GM12878 (cell line): ENCODE results near the gene ACYP1. TPM values are rescaled to one million over a fixed set of nuclear protein-coding genes. Genes with fewer than 3 reads are reported as not detected.

Experiments
- ATAC-seq: fragments of 200-7000 bp; cut with Tn5 transposase; 3 replicates; pipeline ENCODE4 v1.9.1; 2020; ENCODE audit warnings: mild to moderate bottlenecking, moderate library complexity
- BruUV-seq: library from RNA; stranded (reverse); fragments of 400-500 nt; replicated peaks from 2 replicates; lab custom pipeline; 2021; lab: Mats Ljungman, UMichigan
- CTCF ChIA-PET: fragments of 300-600 bp; sonication (Branson Sonifier 250); formaldehyde crosslinking; extraction: SDS; loops from one replicate; lab custom pipeline; 2021; ENCODE audit warnings: inconsistent platforms; lab: Yijun Ruan, JAX
- POLR2A ChIA-PET: fragments of 350-600 bp; formaldehyde crosslinking; extraction: SDS; loops from one replicate; lab custom pipeline; 2021; ENCODE audit warnings: inconsistent platforms; lab: Charles Lee
- RAD21 ChIA-PET: fragments of 300-600 bp; sonication (Branson Sonifier 250); formaldehyde crosslinking; loops from one replicate; lab custom pipeline; 2023; ENCODE audit warnings: antibody characterized with exemption; ENCODE audit not compliant: unreplicated experiment; lab: Charles Lee
- SMC1A ChIA-PET: fragments of 300-600 bp; sonication (Branson Sonifier 250); formaldehyde crosslinking; loops from one replicate; lab custom pipeline; 2023; ENCODE audit not compliant: unreplicated experiment, uncharacterized antibody; lab: Charles Lee
- DNase-seq: peaks from one replicate; pipeline ENCODE4 v3.0.0-alpha.2; 2011; ENCODE audit warnings: low read depth, low spot score
- FAIRE-seq: peaks from 3 replicates; lab custom pipeline; 2011; peaks lifted over from hg19 to GRCh38; lab: Jason Lieb, UNC
- H2AFZ ChIP-seq: 2 replicates; pipeline ENCODE4 v1.6.0; 2011; ENCODE audit warnings: low read depth, low read length, control low read depth; ENCODE audit not compliant: control insufficient read depth
- H3K27ac ChIP-seq: 2 replicates; pipeline ENCODE4 v1.5.1; 2011; ENCODE audit warnings: control low read depth; ENCODE audit not compliant: control insufficient read depth, insufficient read depth
- H3K27me3 ChIP-seq, 2 experiments: replicated peaks in 1 of 2; 2 replicates each; pipeline versions ENCODE4 v1.6.0 to v1.6.1; 2011; ENCODE audit warnings: low read length in 1 of 2; ENCODE audit not compliant: control insufficient read depth in 2 of 2, insufficient read depth in 2 of 2
- H3K36me3 ChIP-seq, 2 experiments: 2 replicates each; pipeline ENCODE4 v1.5.1; 2011; ENCODE audit warnings: low read length in 1 of 2; ENCODE audit not compliant: control insufficient read depth in 2 of 2, insufficient read depth in 2 of 2
- H3K4me1 ChIP-seq: 2 replicates; pipeline ENCODE4 v1.6.1; 2011; ENCODE audit warnings: mild to moderate bottlenecking, low read length, moderate library complexity, mixed read lengths; ENCODE audit not compliant: control insufficient read depth, insufficient read depth
- H3K4me2 ChIP-seq: 2 replicates; pipeline ENCODE4 v1.6.0; 2011; ENCODE audit warnings: control low read depth; ENCODE audit not compliant: control insufficient read depth, insufficient read depth
- H3K4me3 ChIP-seq: fragments of 200-600 bp; sonication (generic); 2 replicates; pipeline ENCODE4 v1.5.1; 2016
- H3K79me2 ChIP-seq: 2 replicates; pipeline ENCODE4 v1.6.0; 2011; ENCODE audit warnings: low read length; ENCODE audit not compliant: control insufficient read depth, insufficient read depth
- H3K9ac ChIP-seq: 2 replicates; pipeline ENCODE4 v1.8.0; 2011; ENCODE audit warnings: low read length, control low read depth, mixed read lengths; ENCODE audit not compliant: control insufficient read depth, insufficient read depth
- H3K9me3 ChIP-seq: replicated peaks from 3 replicates; pipeline ENCODE4 v1.5.1; 2011; ENCODE audit warnings: mild to moderate bottlenecking, low read length; ENCODE audit not compliant: control insufficient read depth, insufficient read depth
- H4K20me1 ChIP-seq: 2 replicates; pipeline ENCODE4 v1.6.0; 2011; ENCODE audit not compliant: control insufficient read depth, insufficient read depth
- EP300 ChIP-seq, 2 experiments: fragments of 150-350 bp in 1 of 2; IDR thresholded peaks; 2 replicates each; pipeline ENCODE4 v1.6.1; 2011 to 2012; ENCODE audit warnings: low read depth in 2 of 2, low read length in 2 of 2, borderline replicate concordance in 1 of 2, improper control_type of control experiment in 1 of 2, inconsistent platforms in 1 of 2; ENCODE audit not compliant: control insufficient read depth in 1 of 2
- MTA2 ChIP-seq: fragments of 450-650 bp; IDR thresholded peaks from 2 replicates; pipeline ENCODE4 v1.6.1; 2016; ENCODE audit warnings: low read depth, mild to moderate bottlenecking, moderate library complexity
- NFYA ChIP-seq: IDR thresholded peaks from 2 replicates; pipeline ENCODE4 v1.6.1; 2011; ENCODE audit warnings: low read depth, mild to moderate bottlenecking, low read length, improper control_type of control experiment, borderline replicate concordance
- PAX8 ChIP-seq: fragments of 450-650 bp; IDR thresholded peaks from 2 replicates; pipeline ENCODE4 v1.6.1; 2017; ENCODE audit warnings: mild to moderate bottlenecking, moderate library complexity
- TARDBP ChIP-seq: IDR thresholded peaks from 2 replicates; pipeline ENCODE4 v1.6.1; 2016; ENCODE audit warnings: borderline replicate concordance
- TBL1XR1 ChIP-seq: IDR thresholded peaks from 2 replicates; pipeline ENCODE4 v1.6.1; 2012; ENCODE audit warnings: low read depth, low read length, improper control_type of control experiment
- ZNF24 ChIP-seq: fragments of 450-650 bp; IDR thresholded peaks from 2 replicates; pipeline ENCODE4 v1.6.1; 2017; ENCODE audit warnings: antibody characterized with exemption, mild to moderate bottlenecking
- ZSCAN29 ChIP-seq: fragments of 450-650 bp; IDR thresholded peaks from 2 replicates; pipeline ENCODE4 v1.6.1; 2017; ENCODE audit warnings: mild to moderate bottlenecking, moderate library complexity
- WGBS: methylation state at CpG from one replicate; pipeline ENCODE4 v1.1.6; 2016; ENCODE audit warnings: low lambda C conversion rate; ENCODE audit not compliant: insufficient replicate concordance, insufficient coverage; ENCODE audit errors: missing lambda C conversion rate; 5-methylcytosine and 5-hydroxymethylcytosine counted together
- in situ Hi-C: fragments of 300-500 bp; cut with MboI; formaldehyde crosslinking; loops from 9 replicates; pipeline ENCODE4 v1.14.3; 2018; ENCODE audit warnings: mixed read lengths
- intact Hi-C: fragments of 100-400 bp; cut with micrococcal nuclease; formaldehyde crosslinking; loops from one replicate; pipeline ENCODE4 v1.14.2; 2022; ENCODE audit not compliant: unreplicated experiment
- polyA plus RNA-seq, 11 experiments: library from polyadenylated mRNA; depleted of rRNA in 4 of 11; unstranded in 6 of 11; stranded (reverse) in 5 of 11; fragments of >200 nt; fragmentation: Nextera tagmentation in 4 of 11; fragmentation: Illumina TruSeq in 1 of 11; extraction: Ambion mirVana in 4 of 11; extraction: Trizol in 1 of 11; gene quantifications; 1 replicate in 1 of 11; 2 replicates in 10 of 11; pipeline versions ENCODE4 v1.2.1 to v1.2.3, GENCODE V29; 2011 to 2016; ENCODE audit warnings: inconsistent platforms in 2 of 11, missing spikeins in 2 of 11, low read depth in 1 of 11
- total RNA-seq, 4 experiments: library from RNA; depleted of rRNA in 3 of 4; stranded (reverse); fragments of >200 nt in 3 of 4; fragmentation: Illumina TruSeq in 1 of 4; extraction: Trizol in 1 of 4; gene quantifications; 2 replicates each; pipeline versions ENCODE4 v1.2.1 to v1.2.3, GENCODE V29; 2013 to 2021
- TF ChIP-seq, protein P1 (sequence below): IDR thresholded peaks from 2 replicates; pipeline ENCODE4 v1.6.1; 2011; ENCODE audit warnings: mild to moderate bottlenecking, low read depth, low read length, moderate library complexity; ENCODE audit not compliant: insufficient replicate concordance
- TF ChIP-seq, protein P2 (sequence below): fragments of 450-650 bp; IDR thresholded peaks from 2 replicates; pipeline ENCODE4 v1.6.1; 2016; ENCODE audit warnings: mild to moderate bottlenecking

Gene ACYP1
- total and polyA plus RNA-seq, 10 of the 15 experiments (the other 5 are each of a cell fraction or from before 2014, with no cell fraction given): 18.2 to 52.6 (median 43.5) TPM

DNA sequence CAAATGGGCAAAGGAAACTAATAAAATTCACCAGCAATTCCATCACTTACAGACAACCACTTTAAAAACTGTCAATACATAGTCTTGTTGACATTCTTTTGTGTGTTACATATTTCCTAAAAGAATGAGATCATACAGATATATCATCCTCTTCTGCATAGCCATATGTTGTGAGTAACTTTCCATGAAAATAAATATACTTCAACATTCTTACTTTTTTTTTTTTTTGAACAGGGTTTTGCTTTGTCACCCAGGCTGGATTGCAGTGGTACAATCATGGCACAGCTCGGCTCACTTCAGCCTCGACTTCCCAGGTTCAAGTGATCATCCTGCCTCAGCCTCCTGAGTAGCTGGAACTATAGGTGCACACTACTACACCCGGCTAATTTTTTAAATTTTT is 26.5 kb upstream of the ACYP1 start:
- H3K79me2 ChIP-seq: no peaks in the 10 kb centered on the region
- H3K4me2 ChIP-seq: no peak overlapping the region
- no peaks in the 10 kb centered on the region for H3K27me3 ChIP-seq
- ChIA-PET RAD21 (interaction anchor here (0.6 to 2.0 kb wide), 4 partner anchors 17 to 146 kb away, joined by 3 to 6 read pairs (median 3); partner anchors contain the start of gene ACYP1), CTCF (interaction anchor here (0.6 to 7.2 kb wide), 11 partner anchors 10 to 482 kb away, joined by 3 to 129 read pairs (median 4); no protein-coding TSS in a partner anchor), POLR2A (interaction anchor here (0.7 kb wide), 2 partner anchors 24 to 31 kb away, joined by 4 to 5 read pairs; no protein-coding TSS in a partner anchor), SMC1A (interaction anchor here (1.2 to 3.9 kb wide), 3 partner anchors 129 to 214 kb away, joined by 3 to 14 read pairs (median 14); no protein-coding TSS in a partner anchor)
- BruUV-seq: no TSS peak
- peak; percentile 49 for FAIRE-seq
- H3K36me3 ChIP-seq: peaks cover 0 to 13% of the 10 kb centered on the region in 2 experiments
- no peak overlapping the region for H2AFZ ChIP-seq
- H3K4me3 ChIP-seq: no peak overlapping the region
- no peak overlapping the region for H3K9ac ChIP-seq
- H3K4me1 ChIP-seq: no peaks in the 10 kb centered on the region
- intact Hi-C loops (no loop called here), in situ Hi-C loops (loop anchor here (5.0 kb wide), 1 partner anchor 238 kb away; no protein-coding TSS in a partner anchor)
- no peaks in the 10 kb centered on the region for H4K20me1 ChIP-seq
- no peak overlapping the region for H3K27ac ChIP-seq
- no peak for DNase-seq
- WGBS: 97% methylated on average over 3 of the region's 3 CpGs
- ATAC-seq: no peak
- no peaks in the 10 kb centered on the region for H3K9me3 ChIP-seq
- no peak for TF ChIP-seq TBL1XR1
- TF ChIP-seq MTA2: no peak
- TF ChIP-seq PAX8: no peak
- TF ChIP-seq ZNF24: no peak
- TF ChIP-seq, protein P1, sequence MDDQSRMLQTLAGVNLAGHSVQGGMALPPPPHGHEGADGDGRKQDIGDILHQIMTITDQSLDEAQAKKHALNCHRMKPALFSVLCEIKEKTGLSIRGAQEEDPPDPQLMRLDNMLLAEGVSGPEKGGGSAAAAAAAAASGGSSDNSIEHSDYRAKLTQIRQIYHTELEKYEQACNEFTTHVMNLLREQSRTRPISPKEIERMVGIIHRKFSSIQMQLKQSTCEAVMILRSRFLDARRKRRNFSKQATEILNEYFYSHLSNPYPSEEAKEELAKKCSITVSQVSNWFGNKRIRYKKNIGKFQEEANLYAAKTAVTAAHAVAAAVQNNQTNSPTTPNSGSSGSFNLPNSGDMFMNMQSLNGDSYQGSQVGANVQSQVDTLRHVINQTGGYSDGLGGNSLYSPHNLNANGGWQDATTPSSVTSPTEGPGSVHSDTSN: no peak
- no peak for TF ChIP-seq EP300 (IDR thresholded peaks at IDR 0.05; ENCODE audit: borderline replicate concordance in 1 of 2, control insufficient read depth in 1 of 2, low read depth in 2 of 2, low read length in 2 of 2)
- no peak for TF ChIP-seq NFYA
- TF ChIP-seq, protein P2, sequence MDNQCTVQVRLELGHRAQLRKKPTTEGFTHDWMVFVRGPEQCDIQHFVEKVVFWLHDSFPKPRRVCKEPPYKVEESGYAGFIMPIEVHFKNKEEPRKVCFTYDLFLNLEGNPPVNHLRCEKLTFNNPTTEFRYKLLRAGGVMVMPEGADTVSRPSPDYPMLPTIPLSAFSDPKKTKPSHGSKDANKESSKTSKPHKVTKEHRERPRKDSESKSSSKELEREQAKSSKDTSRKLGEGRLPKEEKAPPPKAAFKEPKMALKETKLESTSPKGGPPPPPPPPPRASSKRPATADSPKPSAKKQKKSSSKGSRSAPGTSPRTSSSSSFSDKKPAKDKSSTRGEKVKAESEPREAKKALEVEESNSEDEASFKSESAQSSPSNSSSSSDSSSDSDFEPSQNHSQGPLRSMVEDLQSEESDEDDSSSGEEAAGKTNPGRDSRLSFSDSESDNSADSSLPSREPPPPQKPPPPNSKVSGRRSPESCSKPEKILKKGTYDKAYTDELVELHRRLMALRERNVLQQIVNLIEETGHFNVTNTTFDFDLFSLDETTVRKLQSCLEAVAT: no peak
- TF ChIP-seq TARDBP: no peak
- TF ChIP-seq ZSCAN29: no peak
